ENCODE measurements around the gene ABHD17A. TPM values are rescaled to one million over a fixed set of nuclear protein-coding genes. Genes with fewer than 3 reads are reported as not detected.

ABHD17A gene
- polyA plus RNA-seq, 4 donors: 49.1 to 79.6 (median 62.0) TPM

- Histone ChIP-seq H3K27me3 (ENCODE audit: control insufficient read depth in 3 of 3, insufficient read depth in 3 of 3, low read length in 3 of 3) (no peaks in the 10 kb centered on the region), H3K4me3 (ENCODE audit: low read depth in 1 of 3, low read length in 3 of 3) (peak within 1 kb of the TSS; percentile 83 to 94 (median 92)), H3K36me3 (ENCODE audit: control insufficient read depth in 3 of 3, insufficient read depth in 2 of 3, low read depth in 1 of 3, low read length in 3 of 3) (peaks cover 0 to 4% (median 0%) of the 10 kb centered on the region in 3 donors), H3K9me3 (ENCODE audit: control insufficient read depth in 2 of 2, insufficient read depth in 1 of 2, low read depth in 1 of 2, low read length in 1 of 2) (no peaks in the 10 kb centered on the region), H3K4me1 (ENCODE audit: control insufficient read depth in 3 of 3, insufficient read depth in 2 of 3, low read depth in 1 of 3, low read length in 2 of 3) (peaks cover 9 to 45% (median 23%) of the 10 kb centered on the region in 3 donors), H3K27ac (ENCODE audit: low read depth in 1 of 3, low read length in 2 of 3) (peak within 1 kb of the TSS; percentile 88 to 96 (median 94))
- FAIRE-seq: no peak
- DNase-seq: no peak
- 0% methylated on average over 2 to 58 of the region's 63 CpGs for WGBS, 3 donors
Observed at GRCh38 chr19:1863328-1863637, 22.0 kb downstream of the ABHD17A start, which contains the start of gene KLF16. Gene KLF16 (minus strand): TSS chr19:1863579. CDS start chr19:1863497, 82 bp downstream.

DNA sequence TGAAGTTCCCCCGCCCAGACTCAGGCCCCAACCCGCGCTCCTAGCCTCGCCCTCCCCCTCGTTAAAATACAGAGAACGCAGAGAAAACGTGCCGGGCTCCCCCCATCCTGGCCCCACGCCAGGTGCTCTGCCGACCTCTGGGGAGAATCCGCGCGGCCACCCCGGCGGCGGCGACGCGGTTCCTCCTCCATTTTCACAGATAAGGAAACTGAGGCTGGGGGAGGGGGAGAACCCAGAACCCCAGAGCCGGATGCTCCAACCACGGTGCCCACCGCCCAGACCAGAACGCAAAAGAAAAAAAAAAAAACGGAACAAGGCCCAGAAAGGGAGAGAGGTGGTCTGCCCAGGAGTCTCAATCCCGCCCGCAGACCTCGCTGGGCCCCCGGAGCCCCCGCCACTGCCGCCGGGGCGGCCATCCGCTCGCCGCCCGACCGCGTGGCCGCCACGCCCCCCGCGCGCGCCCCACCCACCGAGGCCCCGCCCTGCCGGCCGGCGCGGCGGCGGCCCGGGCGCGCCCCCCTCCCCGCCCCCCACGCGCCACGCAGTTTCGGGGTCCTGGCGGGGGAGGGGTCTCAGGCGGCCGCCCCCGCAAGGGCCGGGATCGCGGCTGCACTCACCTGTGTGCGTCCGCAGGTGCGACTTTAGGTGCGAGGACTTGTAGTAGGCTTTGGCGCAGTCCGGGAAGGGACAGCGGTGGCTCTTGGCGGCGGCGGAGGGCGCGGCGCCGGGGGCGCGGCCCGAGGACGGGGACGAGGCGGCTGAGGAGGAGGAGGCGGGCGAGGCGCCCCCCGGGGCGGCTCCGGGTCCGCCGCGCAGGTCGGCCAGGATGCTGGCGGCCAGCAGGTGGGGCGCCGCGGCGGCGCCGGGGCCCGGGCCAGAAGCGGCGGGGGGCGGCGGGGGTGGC is 22.6 kb downstream of the ABHD17A start:
- FAIRE-seq (no peak), DNase-seq (peak; percentile 31 to 82)
- H3K4me1 ChIP-seq (ENCODE audit: control insufficient read depth in 3 of 3, insufficient read depth in 2 of 3, low read depth in 1 of 3, low read length in 2 of 3): peaks cover 10 to 51% (median 25%) of the 10 kb centered on the region in 3 donors
- peak overlapping the region; percentile 83 to 94 (median 92) for H3K4me3 ChIP-seq (ENCODE audit: low read depth in 1 of 3, low read length in 3 of 3)
- no peaks in the 10 kb centered on the region for H3K9me3 ChIP-seq (ENCODE audit: control insufficient read depth in 2 of 2, insufficient read depth in 1 of 2, low read depth in 1 of 2, low read length in 1 of 2)
- H3K36me3 ChIP-seq (ENCODE audit: control insufficient read depth in 3 of 3, insufficient read depth in 2 of 3, low read depth in 1 of 3, low read length in 3 of 3): peaks cover 0 to 8% (median 0%) of the 10 kb centered on the region in 3 donors
- WGBS, 3 donors: 1% methylated on average over 40 to 109 of the region's 109 CpGs
- H3K27me3 ChIP-seq (ENCODE audit: control insufficient read depth in 3 of 3, insufficient read depth in 3 of 3, low read length in 3 of 3): no peaks in the 10 kb centered on the region
- peak overlapping the region; percentile 88 to 96 (median 94) for H3K27ac ChIP-seq (ENCODE audit: low read depth in 1 of 3, low read length in 2 of 3)

DNA sequence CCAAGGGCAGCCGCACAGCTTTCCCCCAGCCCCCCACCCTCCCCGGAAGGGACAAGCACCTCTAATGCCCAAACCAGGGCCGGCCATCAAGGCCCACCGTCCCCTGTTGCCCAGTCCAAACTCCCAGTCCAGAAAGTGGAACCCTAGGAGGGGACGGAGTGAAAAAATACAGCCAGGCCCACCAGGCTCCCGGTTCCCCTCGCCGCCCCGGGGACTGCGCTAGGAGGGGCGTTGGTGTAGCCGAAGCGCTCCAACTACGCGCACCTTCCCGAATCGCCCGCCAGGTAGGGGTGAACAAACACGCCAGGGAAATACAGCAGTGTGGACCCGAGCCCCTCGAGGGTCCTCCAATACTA is 23.2 kb downstream of the ABHD17A start:
- 0 to 4% (median 0%) methylated on average over 21 of the region's 21 CpGs for WGBS, 3 donors
- H3K36me3 ChIP-seq (ENCODE audit: control insufficient read depth in 3 of 3, insufficient read depth in 2 of 3, low read depth in 1 of 3, low read length in 3 of 3): peaks cover 0 to 8% (median 0%) of the 10 kb centered on the region in 3 donors
- H3K4me3 ChIP-seq (ENCODE audit: low read depth in 1 of 3, low read length in 3 of 3): peak overlapping the region; percentile 83 to 94 (median 92)
- H3K4me1 ChIP-seq (ENCODE audit: control insufficient read depth in 3 of 3, insufficient read depth in 2 of 3, low read depth in 1 of 3, low read length in 2 of 3): peaks cover 10 to 57% (median 28%) of the 10 kb centered on the region in 3 donors
- FAIRE-seq (no peak), DNase-seq (peak; percentile 30 to 65)
- H3K9me3 ChIP-seq (ENCODE audit: control insufficient read depth in 2 of 2, insufficient read depth in 1 of 2, low read depth in 1 of 2, low read length in 1 of 2): no peaks in the 10 kb centered on the region
- H3K27me3 ChIP-seq (ENCODE audit: control insufficient read depth in 3 of 3, insufficient read depth in 3 of 3, low read length in 3 of 3): no peaks in the 10 kb centered on the region
- H3K27ac ChIP-seq (ENCODE audit: low read depth in 1 of 3, low read length in 2 of 3): peak overlapping the region in 2 of 3 donors; percentile 81 to 96

- H3K27ac ChIP-seq (ENCODE audit: low read depth in 1 of 3, low read length in 2 of 3): peak overlapping the region; percentile 4 to 96 (median 81)
- H3K4me3 ChIP-seq (ENCODE audit: low read depth in 1 of 3, low read length in 3 of 3): peak overlapping the region; percentile 83 to 94 (median 92)
- WGBS, 3 donors: 15 to 32% (median 26%) methylated on average over 20 to 23 of the region's 23 CpGs
- H3K36me3 ChIP-seq (ENCODE audit: control insufficient read depth in 3 of 3, insufficient read depth in 2 of 3, low read depth in 1 of 3, low read length in 3 of 3): peaks cover 0 to 8% (median 0%) of the 10 kb centered on the region in 3 donors
- FAIRE-seq: no peak
- H3K9me3 ChIP-seq (ENCODE audit: control insufficient read depth in 2 of 2, insufficient read depth in 1 of 2, low read depth in 1 of 2, low read length in 1 of 2): no peaks in the 10 kb centered on the region
- H3K27me3 ChIP-seq (ENCODE audit: control insufficient read depth in 3 of 3, insufficient read depth in 3 of 3, low read length in 3 of 3): no peaks in the 10 kb centered on the region
- peaks cover 10 to 55% (median 28%) of the 10 kb centered on the region in 3 donors for H3K4me1 ChIP-seq (ENCODE audit: control insufficient read depth in 3 of 3, insufficient read depth in 2 of 3, low read depth in 1 of 3, low read length in 2 of 3)
- peak; percentile 22 to 51 for DNase-seq
Observed at GRCh38 chr19:1861599-1862031, 23.7 kb downstream of the ABHD17A start.

GRCh38 chr19:1860821-1861598 is 24.3 kb downstream of the ABHD17A start:
- Histone ChIP-seq H3K9me3 (ENCODE audit: control insufficient read depth in 2 of 2, insufficient read depth in 1 of 2, low read depth in 1 of 2, low read length in 1 of 2) (no peaks in the 10 kb centered on the region), H3K27me3 (ENCODE audit: control insufficient read depth in 3 of 3, insufficient read depth in 3 of 3, low read length in 3 of 3) (no peaks in the 10 kb centered on the region), H3K27ac (ENCODE audit: low read depth in 1 of 3, low read length in 2 of 3) (peak overlapping the region; percentile 5 to 96 (median 81)), H3K4me3 (ENCODE audit: low read depth in 1 of 3, low read length in 3 of 3) (peak overlapping the region; percentile 22 to 94 (median 92)), H3K4me1 (ENCODE audit: control insufficient read depth in 3 of 3, insufficient read depth in 2 of 3, low read depth in 1 of 3, low read length in 2 of 3) (peaks cover 14 to 61% (median 28%) of the 10 kb centered on the region in 3 donors), H3K36me3 (ENCODE audit: control insufficient read depth in 3 of 3, insufficient read depth in 2 of 3, low read depth in 1 of 3, low read length in 3 of 3) (peaks cover 0 to 10% (median 0%) of the 10 kb centered on the region in 3 donors)
- WGBS, 3 donors: 13 to 48% (median 37%) methylated on average over 22 to 28 of the region's 28 CpGs
- no peak for FAIRE-seq
- DNase-seq: peak; percentile 26 to 40

- whole genome bisulfite sequencing, 3 donors: 5 to 22% (median 11%) methylated on average over 28 to 32 of the region's 32 CpGs
- Histone ChIP-seq H3K9me3 (ENCODE audit: control insufficient read depth in 2 of 2, insufficient read depth in 1 of 2, low read depth in 1 of 2, low read length in 1 of 2) (no peaks in the 10 kb centered on the region), H3K4me1 (ENCODE audit: control insufficient read depth in 3 of 3, insufficient read depth in 2 of 3, low read depth in 1 of 3, low read length in 2 of 3) (peaks cover 19 to 68% (median 28%) of the 10 kb centered on the region in 3 donors), H3K27ac (ENCODE audit: low read depth in 1 of 3, low read length in 2 of 3) (peak overlapping the region; percentile 63 to 98 (median 96)), H3K27me3 (ENCODE audit: control insufficient read depth in 3 of 3, insufficient read depth in 3 of 3, low read length in 3 of 3) (no peaks in the 10 kb centered on the region), H3K36me3 (ENCODE audit: control insufficient read depth in 3 of 3, insufficient read depth in 2 of 3, low read depth in 1 of 3, low read length in 3 of 3) (peaks cover 0 to 16% (median 0%) of the 10 kb centered on the region in 3 donors), H3K4me3 (ENCODE audit: low read depth in 1 of 3, low read length in 3 of 3) (peak overlapping the region; percentile 22 to 92 (median 34))
- DNase-seq: peak; percentile 93 to 96
- no peak for FAIRE-seq
Observed at GRCh38 chr19:1860042-1860775, 25.1 kb downstream of the ABHD17A start.

- DNase-seq: peak; percentile 31 to 46
- 19 to 48% (median 36%) methylated on average over 17 to 18 of the region's 18 CpGs for WGBS, 3 donors
- no peak for FAIRE-seq
- Histone ChIP-seq H3K27me3 (ENCODE audit: control insufficient read depth in 3 of 3, insufficient read depth in 3 of 3, low read length in 3 of 3) (no peaks in the 10 kb centered on the region), H3K27ac (ENCODE audit: low read depth in 1 of 3, low read length in 2 of 3) (peak overlapping the region; percentile 24 to 98 (median 96)), H3K36me3 (ENCODE audit: control insufficient read depth in 3 of 3, insufficient read depth in 2 of 3, low read depth in 1 of 3, low read length in 3 of 3) (peaks cover 0 to 19% (median 0%) of the 10 kb centered on the region in 3 donors), H3K4me3 (ENCODE audit: low read depth in 1 of 3, low read length in 3 of 3) (peak overlapping the region in 1 of 3 donors; percentile 92), H3K9me3 (ENCODE audit: control insufficient read depth in 2 of 2, insufficient read depth in 1 of 2, low read depth in 1 of 2, low read length in 1 of 2) (no peaks in the 10 kb centered on the region), H3K4me1 (ENCODE audit: control insufficient read depth in 3 of 3, insufficient read depth in 2 of 3, low read depth in 1 of 3, low read length in 2 of 3) (peaks cover 24 to 72% (median 34%) of the 10 kb centered on the region in 3 donors)
Observed at GRCh38 chr19:1859331-1859781, 25.9 kb downstream of the ABHD17A start.

Data from small intestine (tissue), 7 donors.